NCI-H1105 treated with DMSO at 0.1 percent for 48 hours (cell line): ENCODE results near the gene EML2.
"Not testable (repeated sequence)": the region's sequence is repeated elsewhere in the genome, so short reads cannot be mapped to it uniquely, and the experiment has no call there.

Source experiments
- DNase-seq: peaks from one replicate; lab custom pipeline; 2025; lab: John Stamatoyannopoulos, UW

Gene EML2

GRCh38 chr19:45646345-45646698 is 7.1 kb upstream of the EML2 start:
- DNase-seq = no peak

- DNase-seq = peak; percentile 71
These were observed 6.6 kb upstream of the EML2 start for GRCh38 chr19:45645631-45646344.

GRCh38 chr19:45645068-45645630 is 6.0 kb upstream of the EML2 start:
- no peak for DNase-seq

GRCh38 chr19:45643927-45644771 is 5.0 kb upstream of the EML2 start:
- no peak for DNase-seq

GRCh38 chr19:45643024-45643926 is 4.1 kb upstream of the EML2 start:
- peak; percentile 83 for DNase-seq

- peak; percentile 87 for DNase-seq
These were observed 2.3 kb upstream of the EML2 start for GRCh38 chr19:45641274-45642105.

GRCh38 chr19:45640849-45641273 is 1.7 kb upstream of the EML2 start:
- no peak for DNase-seq

- no peak for DNase-seq
These were observed 1.1 kb downstream of the EML2 start for GRCh38 chr19:45637890-45638667.

- DNase-seq = no peak
These were observed 2.3 kb downstream of the EML2 start for GRCh38 chr19:45636902-45637301.

GRCh38 chr19:45636275-45636674 is 2.9 kb downstream of the EML2 start:
- no peak for DNase-seq

- peak; percentile 87 for DNase-seq
These were observed 6.6 kb downstream of the EML2 start for GRCh38 chr19:45632468-45633196.

- DNase-seq = no peak
These were observed 8.7 kb downstream of the EML2 start for GRCh38 chr19:45630463-45630862.

- no peak for DNase-seq
These were observed 9.5 kb downstream of the EML2 start for GRCh38 chr19:45629704-45630103.

GRCh38 chr19:45628219-45628618 is 11.0 kb downstream of the EML2 start:
- DNase-seq = not testable (repeated sequence)

- no peak for DNase-seq
These were observed 15.2 kb downstream of the EML2 start for GRCh38 chr19:45623984-45624383.

- no peak for DNase-seq
These were observed 17.2 kb downstream of the EML2 start for GRCh38 chr19:45621976-45622503.

- DNase-seq = no peak
These were observed 17.8 kb downstream of the EML2 start for GRCh38 chr19:45621389-45621788.

- no peak for DNase-seq
These were observed 22.5 kb downstream of the EML2 start for GRCh38 chr19:45616704-45617017.
